MM.1S (cell line): ENCODE results near the gene DCLK2.

Experiments
- EZH2 ChIP-seq: fragments of 300-600 bp; sonication (generic); optimal IDR thresholded peaks from 2 replicates; pipeline ENCODE3; 2017; ENCODE audit warnings: low read depth, mild to moderate bottlenecking, antibody characterized with exemption, low read length, mixed read lengths
- TF ChIP-seq, protein P1 (sequence below): fragments of 300-600 bp; sonication (generic); IDR thresholded peaks from 2 replicates; pipeline ENCODE4 v1.5.1; 2016; ENCODE audit warnings: antibody characterized with exemption, low read length, mixed read lengths

DNA sequence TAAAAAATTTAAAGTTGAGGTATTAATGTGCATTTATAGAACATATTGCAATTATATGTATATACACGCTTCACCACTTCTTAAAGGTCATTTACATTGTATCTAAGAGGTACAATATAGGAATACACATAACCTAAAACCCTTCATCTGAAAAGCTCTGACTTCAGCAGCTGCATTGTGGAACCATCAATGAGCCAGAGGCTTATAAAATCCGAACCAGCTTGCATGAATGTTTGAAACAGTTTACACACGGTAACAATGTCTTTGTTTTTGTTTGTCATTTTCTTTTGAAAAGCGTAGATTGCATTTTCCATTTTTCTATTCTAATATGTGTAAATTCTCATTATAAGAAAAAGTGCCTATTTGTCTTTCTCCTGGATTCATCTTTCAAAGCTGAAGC lies 221.6 kb downstream of the DCLK2 start:
- TF ChIP-seq, protein P1, sequence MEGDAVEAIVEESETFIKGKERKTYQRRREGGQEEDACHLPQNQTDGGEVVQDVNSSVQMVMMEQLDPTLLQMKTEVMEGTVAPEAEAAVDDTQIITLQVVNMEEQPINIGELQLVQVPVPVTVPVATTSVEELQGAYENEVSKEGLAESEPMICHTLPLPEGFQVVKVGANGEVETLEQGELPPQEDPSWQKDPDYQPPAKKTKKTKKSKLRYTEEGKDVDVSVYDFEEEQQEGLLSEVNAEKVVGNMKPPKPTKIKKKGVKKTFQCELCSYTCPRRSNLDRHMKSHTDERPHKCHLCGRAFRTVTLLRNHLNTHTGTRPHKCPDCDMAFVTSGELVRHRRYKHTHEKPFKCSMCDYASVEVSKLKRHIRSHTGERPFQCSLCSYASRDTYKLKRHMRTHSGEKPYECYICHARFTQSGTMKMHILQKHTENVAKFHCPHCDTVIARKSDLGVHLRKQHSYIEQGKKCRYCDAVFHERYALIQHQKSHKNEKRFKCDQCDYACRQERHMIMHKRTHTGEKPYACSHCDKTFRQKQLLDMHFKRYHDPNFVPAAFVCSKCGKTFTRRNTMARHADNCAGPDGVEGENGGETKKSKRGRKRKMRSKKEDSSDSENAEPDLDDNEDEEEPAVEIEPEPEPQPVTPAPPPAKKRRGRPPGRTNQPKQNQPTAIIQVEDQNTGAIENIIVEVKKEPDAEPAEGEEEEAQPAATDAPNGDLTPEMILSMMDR = no peak
- no peak for TF ChIP-seq EZH2
